CD4-positive, alpha-beta T cell (primary cell): ENCODE measurements around the gene LRRC34. TPM values are rescaled to one million over a fixed set of nuclear protein-coding genes. Genes with fewer than 3 reads are reported as not detected.
A peak's percentile ranks its signal among the peaks of the same experiment; 100 is the strongest.

Experiments used
- ATAC-seq: fragments of 200-7000 bp; cut with Tn5 transposase; one replicate; pipeline ENCODE4 v1.10.0; 2022; ENCODE audit warnings: mild to moderate bottlenecking; ENCODE audit not compliant: poor library complexity
- CTCF ChIA-PET: fragments of 350-600 bp; sonication (Branson Sonifier 250); formaldehyde crosslinking; loops from one replicate; lab custom pipeline; 2021; ENCODE audit warnings: antibody characterized with exemption, inconsistent platforms; lab: Charles Lee
- POLR2A ChIA-PET: fragments of 350-600 bp; sonication (Branson Sonifier 250); formaldehyde crosslinking; loops from one replicate; lab custom pipeline; 2021; ENCODE audit warnings: antibody characterized with exemption, inconsistent platforms; lab: Charles Lee
- DNase-seq, 14 experiments: peaks; one replicate each; pipeline ENCODE4 v3.0.0-alpha.2; 2013 to 2020; ENCODE audit warnings: mixed read lengths in 2 of 14
- H3K27ac ChIP-seq, 2 donors: one replicate each; pipeline versions ENCODE4 v1.5.1 to v1.7.0; 2013; ENCODE audit warnings: low read length in 2 of 2, low read depth in 1 of 2, mild to moderate bottlenecking in 1 of 2
- H3K27me3 ChIP-seq, 2 experiments: 1 replicate in 1 of 2; 2 replicates in 1 of 2; pipeline versions ENCODE4 v1.6.1 to v1.7.0; 2013; ENCODE audit warnings: low read length in 2 of 2, control low read depth in 1 of 2, mild to moderate bottlenecking in 1 of 2, moderate library complexity in 1 of 2; ENCODE audit not compliant: insufficient read depth in 2 of 2, control insufficient read depth in 1 of 2
- H3K36me3 ChIP-seq: one replicate; pipeline ENCODE4 v1.6.1; 2013; ENCODE audit warnings: low read length, control low read depth; ENCODE audit not compliant: insufficient read depth
- H3K4me1 ChIP-seq: one replicate; pipeline ENCODE4 v1.6.1; 2013; ENCODE audit warnings: low read length, control low read depth; ENCODE audit not compliant: insufficient read depth
- H3K4me3 ChIP-seq: one replicate; pipeline ENCODE4 v1.5.1; 2013; ENCODE audit warnings: mild to moderate bottlenecking, low read length, moderate library complexity
- H3K9me3 ChIP-seq, 2 experiments: 1 replicate in 1 of 2; 2 replicates in 1 of 2; pipeline versions ENCODE4 v1.6.1 to v1.7.0; 2013; ENCODE audit warnings: low read length in 2 of 2, mild to moderate bottlenecking in 2 of 2, control low read depth in 1 of 2, moderate library complexity in 1 of 2; ENCODE audit not compliant: control insufficient read depth in 1 of 2, insufficient read depth in 1 of 2
- H3K27ac Mint-ChIP-seq: one replicate; pipeline ENCODE4 v1.8.0; 2020; ENCODE audit warnings: mixed read lengths
- H3K27me3 Mint-ChIP-seq: one replicate; pipeline ENCODE4 v1.8.0; 2021; ENCODE audit warnings: mixed read lengths
- H3K36me3 Mint-ChIP-seq: one replicate; pipeline ENCODE4 v1.8.0; 2021; ENCODE audit warnings: low read depth, mixed read lengths
- H3K4me1 Mint-ChIP-seq: one replicate; pipeline ENCODE4 v1.8.0; 2021; ENCODE audit warnings: low read depth, mixed read lengths
- H3K4me3 Mint-ChIP-seq: one replicate; pipeline ENCODE4 v1.8.0; 2020; ENCODE audit warnings: mild to moderate bottlenecking, mixed read lengths
- H3K9me3 Mint-ChIP-seq: one replicate; pipeline ENCODE4 v1.8.0; 2020; ENCODE audit warnings: mixed read lengths
- CTCF ChIP-seq: fragments of 200-600 bp; IDR thresholded peaks from one replicate; pipeline ENCODE4 v1.8.0; 2022; ENCODE audit warnings: antibody characterized with exemption, mild to moderate bottlenecking
- intact Hi-C, 2 experiments: fragments of 100-400 bp; cut with DNase I in 1 of 2; cut with micrococcal nuclease in 1 of 2; formaldehyde crosslinking; loops; one replicate each; pipeline versions ENCODE4 v1.15.1 to v1.9.0; 2023 to 2025; cut with DNase I, micrococcal nuclease
- total RNA-seq, 174 experiments: library from RNA in 2 of 174; stranded (reverse) in 2 of 174; gene quantifications; one replicate each; pipeline ENCODE4 v1.2.3 and lab custom pipeline; 2021 to 2026

Gene LRRC34
- total RNA-seq, 2 experiments from 2014 or later = 0.22 to 0.52 TPM

DNA sequence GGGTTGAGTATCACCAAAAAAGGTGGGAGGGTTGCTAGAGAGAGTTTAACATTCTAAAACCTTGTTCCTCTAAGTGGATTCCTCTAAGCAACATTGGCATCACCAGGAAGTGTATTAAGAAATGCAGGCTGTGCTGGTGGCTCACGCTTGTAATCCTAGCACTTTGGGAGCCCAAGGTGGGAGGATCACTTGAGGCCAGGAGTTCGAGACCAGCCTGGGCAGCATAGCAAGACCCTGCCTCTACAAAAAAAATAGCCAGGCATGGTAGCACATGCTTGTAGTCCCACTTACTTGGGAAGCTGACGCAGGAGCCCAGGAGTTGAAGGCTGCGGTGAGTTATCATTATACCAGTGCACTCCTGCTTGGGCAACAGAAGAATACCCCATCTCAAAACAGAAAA is 34.9 kb downstream of the LRRC34 start:
- ChIA-PET CTCF (no interaction called here), POLR2A (interaction anchor here (1.4 kb wide), 1 partner anchor 13 kb away, joined by 3 read pairs; the partner anchor contains the start of gene TERC)
- Histone ChIP-seq H3K9me3 (no peaks in the 10 kb centered on the region), H3K4me1 (peaks cover 23% of the 10 kb centered on the region), H3K36me3 (peaks cover 74% of the 10 kb centered on the region), H3K4me3 (no peak overlapping the region), H3K27me3 (no peaks in the 10 kb centered on the region), H3K27ac (no peak overlapping the region)
- no peak for DNase-seq
- intact Hi-C loops = loop anchor here in 1 of 2 experiments (2.0 to 5.0 kb wide), 3 partner anchors 17 to 404 kb away; partner anchors contain the start of gene PHC3
- peaks cover 95% of the 10 kb centered on the region for H3K36me3 Mint-ChIP-seq
- no peaks in the 10 kb centered on the region for H3K27me3 Mint-ChIP-seq
- ATAC-seq = no peak
- TF ChIP-seq CTCF = no peak
- peaks cover 77% of the 10 kb centered on the region for H3K4me1 Mint-ChIP-seq
- H3K4me3 Mint-ChIP-seq = no peak overlapping the region
- H3K27ac Mint-ChIP-seq = no peak overlapping the region
- no peaks in the 10 kb centered on the region for H3K9me3 Mint-ChIP-seq

- Histone ChIP-seq H3K4me3 (peak overlapping the region; percentile 83), H3K4me1 (peaks cover 22% of the 10 kb centered on the region), H3K27me3 (no peaks in the 10 kb centered on the region), H3K27ac (peak overlapping the region; percentile 98 to 100), H3K9me3 (no peaks in the 10 kb centered on the region), H3K36me3 (peaks cover 41% of the 10 kb centered on the region)
- H3K27me3 Mint-ChIP-seq = peaks cover 12% of the 10 kb centered on the region
- CTCF ChIA-PET = interaction anchor here (1.0 to 3.0 kb wide), 3 partner anchors 12 to 89 kb away, joined by 3 to 20 read pairs (median 5); no protein-coding TSS in a partner anchor
- ATAC-seq (no peak), DNase-seq (peak in 2 of 14 experiments; percentile 17 to 20)
- peak overlapping the region; percentile 100 for H3K27ac Mint-ChIP-seq
- POLR2A ChIA-PET = interaction anchor here (0.8 to 3.7 kb wide), 5 partner anchors 10 to 583 kb away, joined by 3 to 85 read pairs (median 21); partner anchors contain the start of genes PRKCI, SEC62, SKIL and TERC
- H3K4me3 Mint-ChIP-seq = peak overlapping the region; percentile 98
- peaks cover 77% of the 10 kb centered on the region for H3K36me3 Mint-ChIP-seq
- H3K4me1 Mint-ChIP-seq = peaks cover 76% of the 10 kb centered on the region
- no peaks in the 10 kb centered on the region for H3K9me3 Mint-ChIP-seq
- intact Hi-C loops = loop anchor here in 1 of 2 experiments (5.0 kb wide), 1 partner anchor 38 kb away; the partner anchor contains the start of genes LRRC34 and LRRIQ4
- TF ChIP-seq CTCF = no peak
These were observed 38.5 kb downstream of the LRRC34 start for GRCh38 chr3:169774186-169774585.

GRCh38 chr3:169772897-169773816 is 39.5 kb downstream of the LRRC34 start, which contains the start of gene MYNN:
Gene MYNN, plus strand, starts transcription at chr3:169773396. Its CDS starts 900 bp downstream, at chr3:169774296.
- Histone ChIP-seq H3K9me3 (no peaks in the 10 kb centered on the region), H3K4me3 (peak within 1 kb of the TSS; percentile 83), H3K27ac (peak within 1 kb of the TSS; percentile 98 to 100), H3K4me1 (peaks cover 22% of the 10 kb centered on the region), H3K36me3 (peaks cover 33% of the 10 kb centered on the region), H3K27me3 (no peaks in the 10 kb centered on the region)
- intact Hi-C loops = loop anchor here (1.0 to 5.0 kb wide), 5 partner anchors 8 to 408 kb away; partner anchors contain the start of genes LRRC34 (in 1 of the 2), LRRIQ4 (in 1 of the 2), PHC3 (in 1 of the 2) and SEC62 (in 1 of the 2)
- H3K27me3 Mint-ChIP-seq = peaks cover 12% of the 10 kb centered on the region
- ATAC-seq = peak; percentile 80
- DNase-seq = peak; percentile 81 to 96 (median 89)
- H3K27ac Mint-ChIP-seq = peak within 1 kb of the TSS; percentile 100
- peak within 1 kb of the TSS; percentile 98 for H3K4me3 Mint-ChIP-seq
- peaks cover 68% of the 10 kb centered on the region for H3K36me3 Mint-ChIP-seq
- H3K9me3 Mint-ChIP-seq = no peaks in the 10 kb centered on the region
- peaks cover 68% of the 10 kb centered on the region for H3K4me1 Mint-ChIP-seq
- no peak for TF ChIP-seq CTCF
- ChIA-PET POLR2A (interaction anchor here (0.5 to 3.7 kb wide), 21 partner anchors 9 to 1097 kb away, joined by 3 to 85 read pairs (median 6); partner anchors contain the start of genes LRRC34, LRRIQ4, PHC3 and PRKCI), CTCF (interaction anchor here (0.6 to 3.0 kb wide), 5 partner anchors 11 to 193 kb away, joined by 3 to 20 read pairs (median 5); partner anchors contain the start of gene SEC62)
